HuH-7.5 (cell line): ENCODE data around the gene CREB5.

Source experiments
- DNase-seq: peaks from one replicate; pipeline ENCODE4 v3.0.0; 2011; ENCODE audit warnings: low spot score

Gene CREB5

DNA sequence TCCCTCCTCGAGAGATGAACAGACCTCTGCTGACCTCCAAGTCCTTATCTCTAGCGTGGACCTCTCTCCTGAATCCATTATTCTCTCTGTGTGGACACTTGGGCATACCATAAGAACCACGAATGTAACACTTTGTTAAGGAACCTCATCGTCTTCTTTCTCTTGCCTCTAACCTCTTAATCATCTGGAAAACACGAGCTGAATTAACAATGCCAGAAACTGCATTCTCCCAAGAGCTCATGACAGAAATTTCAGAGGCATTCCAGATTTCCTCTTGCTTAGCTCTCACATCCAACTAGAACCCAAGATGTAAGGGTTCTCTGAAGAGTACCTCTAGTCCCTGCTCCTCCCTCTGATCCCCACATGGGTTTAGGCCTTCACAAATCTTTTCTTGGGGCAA lies 444.3 kb downstream of the CREB5 start:
- no peak for DNase-seq

DNA sequence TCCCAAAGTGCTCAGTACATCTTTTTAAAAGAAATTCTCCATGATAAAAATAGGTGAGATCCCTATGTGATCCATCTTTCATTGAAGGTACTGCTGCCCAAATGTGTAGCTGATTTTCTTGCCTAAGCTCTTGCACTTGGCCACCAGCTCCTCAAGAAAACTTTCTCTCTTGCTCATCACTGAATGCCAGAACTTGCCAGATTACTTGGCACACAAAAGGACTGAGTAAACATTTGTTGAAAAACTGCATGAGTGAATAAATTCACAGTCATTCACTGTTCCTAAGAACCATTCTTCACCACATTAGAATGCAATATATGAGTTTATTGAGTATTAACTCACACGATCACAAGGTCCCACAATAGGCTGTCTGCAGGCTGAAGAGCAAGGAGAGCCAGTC lies 445.9 kb downstream of the CREB5 start:
- DNase-seq = no peak

DNA sequence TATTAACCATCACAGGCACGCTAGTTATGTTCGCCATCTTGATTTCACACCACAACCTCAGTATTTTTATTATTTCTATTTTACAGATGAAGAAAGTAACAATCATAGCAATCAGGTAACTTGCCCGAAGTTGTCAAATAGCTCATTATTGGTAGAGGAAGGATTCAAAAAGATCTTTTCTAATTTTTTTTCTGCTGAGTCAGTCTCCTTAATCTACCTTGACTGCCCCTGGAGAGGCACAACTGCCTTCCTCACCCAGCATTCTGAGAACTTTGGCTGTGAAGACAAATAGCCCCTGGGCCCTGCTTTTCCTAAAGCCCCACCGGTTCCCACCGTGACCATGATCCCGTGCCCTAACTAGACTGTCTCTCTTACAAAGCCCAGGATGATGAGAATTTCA lies 446.6 kb downstream of the CREB5 start:
- no peak for DNase-seq

DNA sequence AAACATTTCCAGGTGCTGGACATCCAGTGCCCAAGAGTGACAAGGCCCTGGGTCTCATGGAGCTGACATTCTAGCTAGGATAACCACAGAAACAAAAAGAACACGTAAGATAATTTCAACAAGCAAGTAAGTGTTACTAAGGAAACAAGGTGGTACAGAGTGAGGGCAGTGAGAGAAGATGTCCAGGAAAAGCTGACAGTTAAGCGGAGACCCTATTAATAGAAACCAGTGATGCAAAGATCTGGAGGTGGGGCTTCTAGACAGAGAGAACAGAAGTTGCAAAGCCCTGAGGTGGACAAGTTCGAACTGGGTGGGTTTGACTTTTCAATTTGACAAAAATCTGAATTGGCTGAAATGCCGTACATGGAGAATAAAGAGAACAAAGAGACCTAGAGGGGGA lies 449.5 kb downstream of the CREB5 start:
- no peak for DNase-seq

- no peak for DNase-seq
Observed at GRCh38 chr7:28862595-28863272, 450.4 kb downstream of the CREB5 start.

- DNase-seq = no peak
Observed at GRCh38 chr7:28865601-28866144, 453.4 kb downstream of the CREB5 start.

DNA sequence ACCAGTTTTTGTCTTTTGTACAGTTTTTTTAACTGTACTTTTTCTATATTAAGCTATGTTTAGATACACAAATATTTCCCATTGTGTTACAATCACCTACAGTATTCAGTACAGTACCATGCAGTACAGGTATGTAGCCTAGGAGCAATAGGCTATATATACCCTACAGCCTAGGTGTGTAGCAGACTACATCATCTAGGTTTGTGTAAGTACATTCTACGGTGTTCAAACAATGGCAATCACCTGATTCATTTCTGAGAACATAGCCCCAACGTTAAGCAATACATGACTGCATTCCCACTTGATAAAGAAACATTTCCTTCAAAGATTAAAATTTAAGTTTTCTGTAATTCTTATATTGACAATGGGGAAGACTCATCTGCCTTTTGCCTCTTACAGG lies 456.4 kb downstream of the CREB5 start:
- no peak for DNase-seq

- no peak for DNase-seq
Observed at GRCh38 chr7:28871077-28871476, 458.8 kb downstream of the CREB5 start.

DNA sequence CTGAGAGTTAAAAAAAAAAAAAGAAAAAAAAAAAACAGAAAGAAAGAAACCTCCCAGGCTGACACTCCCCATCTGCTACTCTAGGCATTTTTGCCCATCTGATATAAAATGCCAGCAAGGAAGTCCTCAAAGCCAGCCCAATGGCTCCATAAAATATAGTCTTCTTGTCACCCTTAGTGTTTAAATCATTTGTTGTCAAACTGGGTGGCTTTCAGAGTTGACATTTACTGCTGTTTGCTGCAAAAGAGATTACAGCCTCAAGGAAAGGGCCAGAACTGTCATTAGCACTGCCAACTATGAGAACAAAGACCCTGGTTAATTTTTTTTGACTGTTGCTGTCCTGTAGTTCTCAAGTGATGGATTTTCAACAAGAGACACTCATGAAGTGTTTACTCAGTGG lies 459.3 kb downstream of the CREB5 start:
- DNase-seq = no peak

DNA sequence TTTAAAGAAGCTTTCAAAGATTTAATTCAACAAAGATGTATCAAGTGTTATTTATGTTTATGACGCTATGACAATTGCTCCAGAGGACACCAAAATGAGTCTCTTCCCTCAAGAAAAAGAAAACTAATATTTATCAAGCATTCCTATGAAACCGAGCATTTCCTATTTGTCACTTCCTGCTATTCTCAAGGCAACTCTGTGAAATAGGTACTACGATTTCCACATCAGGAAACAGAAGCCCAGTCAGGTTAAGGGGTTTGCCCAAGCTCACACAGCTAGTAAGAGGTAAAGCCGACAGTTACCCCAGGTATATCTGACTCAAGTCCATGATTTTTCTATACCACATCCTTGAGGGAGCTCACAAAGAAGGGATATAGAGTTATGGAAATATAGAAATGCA lies 459.9 kb downstream of the CREB5 start:
- no peak for DNase-seq

GRCh38 chr7:28873365-28873764 lies 461.0 kb downstream of the CREB5 start:
- no peak for DNase-seq

DNA sequence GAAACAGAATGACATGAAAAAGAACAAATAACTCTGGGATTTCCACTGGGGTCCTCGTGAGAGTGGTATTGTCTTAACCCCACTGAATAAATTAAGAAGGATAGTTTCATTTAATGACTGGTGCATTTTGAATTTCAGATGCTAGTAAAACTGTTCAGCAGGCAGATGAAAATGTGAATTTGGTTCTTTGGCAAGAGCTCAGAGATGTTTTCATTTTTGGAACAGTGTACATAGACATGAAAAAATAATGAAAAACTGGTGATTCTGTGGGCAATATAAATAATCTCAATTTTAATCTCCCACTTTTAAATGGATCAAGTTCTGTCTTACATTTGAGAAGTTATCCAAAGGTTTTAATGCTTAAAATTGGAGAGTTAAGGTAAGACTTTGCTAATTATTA lies 461.7 kb downstream of the CREB5 start:
- DNase-seq = no peak
